MV-4-11 (cell line): ENCODE measurements around the gene AUTS2.

ENCODE experiments used
- DNase-seq: peaks from one replicate; lab custom pipeline; 2025; lab: John Stamatoyannopoulos, UW

AUTS2 gene

DNA sequence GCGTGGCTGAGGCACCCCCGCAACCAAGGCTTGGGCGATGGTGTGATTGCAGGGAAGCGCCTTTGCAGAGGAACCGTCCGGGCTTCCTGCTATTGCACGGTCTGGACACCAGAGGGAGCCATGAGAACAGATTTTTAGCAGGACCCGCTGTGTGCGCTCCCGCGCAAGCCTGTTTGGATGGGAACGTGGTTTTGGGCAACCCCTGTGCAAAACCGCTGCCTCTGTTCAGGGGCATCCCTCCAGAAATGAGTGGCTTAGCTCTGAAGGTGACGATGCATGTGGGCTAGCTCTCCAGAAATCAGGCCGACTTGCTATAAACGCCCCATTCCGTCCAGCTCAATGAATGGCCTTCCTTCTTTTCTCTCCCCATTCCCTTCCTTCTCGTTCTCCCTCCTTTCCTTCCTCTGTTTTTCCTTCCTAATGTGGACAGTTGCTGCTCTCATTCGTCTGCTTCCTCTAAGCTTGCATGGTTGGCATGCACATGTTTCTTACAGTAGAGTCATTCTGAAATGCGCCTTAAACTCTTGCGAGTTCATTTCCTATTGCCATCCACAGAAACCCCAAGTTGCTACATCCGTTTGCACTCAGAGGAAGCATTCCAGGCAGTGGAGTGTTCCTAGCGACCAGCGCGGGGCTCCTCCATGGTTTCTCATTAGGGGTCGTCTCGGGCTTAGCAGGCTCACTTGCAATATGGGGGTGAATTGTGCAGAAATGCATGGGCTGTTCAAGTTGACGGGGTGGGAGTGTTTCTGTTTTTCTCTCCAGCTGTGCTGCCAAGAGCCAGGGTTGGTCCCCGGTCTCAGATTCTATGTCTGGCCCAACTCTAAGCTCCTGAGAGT lies 1231.2 kb downstream of the AUTS2 start:
- DNase-seq = peak; percentile 56

DNA sequence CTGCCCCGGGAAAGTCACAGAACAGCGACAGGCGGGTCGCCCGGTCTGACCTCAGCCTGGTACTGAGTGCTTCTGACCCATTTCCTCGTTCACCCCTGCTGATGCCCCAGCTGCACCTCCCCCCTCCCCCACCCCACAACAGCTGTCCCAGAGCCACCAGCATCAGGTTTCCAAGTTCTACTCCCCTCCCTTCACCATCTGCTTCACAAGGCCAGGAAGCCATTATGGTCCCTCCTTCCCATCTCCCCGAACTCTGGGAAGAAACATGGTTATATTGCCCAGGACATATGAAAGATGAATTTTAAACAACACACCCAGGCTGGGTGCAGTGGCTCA lies 1231.8 kb downstream of the AUTS2 start:
- no peak for DNase-seq

DNA sequence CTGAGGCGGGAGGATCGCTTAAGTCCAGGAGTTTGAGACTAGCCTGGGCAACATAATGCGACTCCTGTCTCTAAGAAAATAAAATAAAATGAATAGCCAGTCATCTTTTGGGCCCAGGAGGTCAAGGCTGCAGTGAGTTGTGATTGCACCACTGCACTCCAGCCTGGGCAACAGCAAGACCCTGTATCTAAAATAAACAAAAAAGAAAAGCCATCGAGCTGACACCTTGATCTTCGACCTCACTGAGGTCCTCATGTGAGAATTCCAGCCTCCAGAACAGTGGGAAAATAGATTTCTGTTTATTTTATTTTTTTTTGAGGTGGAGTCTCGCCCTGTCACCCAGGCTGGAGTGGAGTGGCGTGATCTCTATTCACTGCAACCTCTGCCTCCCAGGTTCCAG lies 1232.2 kb downstream of the AUTS2 start:
- DNase-seq = no peak

- DNase-seq = no peak
Observed at GRCh38 chr7:70833726-70834125, 1235.5 kb downstream of the AUTS2 start.

- no peak for DNase-seq
Observed at GRCh38 chr7:70834424-70834823, 1236.1 kb downstream of the AUTS2 start.

DNA sequence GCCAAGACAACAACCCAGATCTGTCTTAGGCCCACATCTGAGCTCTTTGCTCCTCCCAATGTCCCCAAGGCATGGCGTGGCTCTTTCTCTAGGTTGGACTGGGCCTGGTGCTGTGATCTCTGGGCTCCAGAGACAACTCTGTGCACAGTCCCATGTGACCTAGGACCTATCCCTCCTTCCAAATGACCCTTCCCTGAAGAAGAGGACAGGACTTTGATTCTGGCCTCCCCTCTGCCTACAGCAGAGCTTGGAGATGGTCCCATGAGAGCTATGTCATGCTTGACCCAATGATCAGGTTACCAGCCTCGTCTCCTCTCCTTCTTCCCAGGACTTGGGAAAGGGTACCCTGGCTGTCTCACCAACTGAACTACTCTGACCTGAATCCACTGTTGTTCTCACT lies 1237.4 kb downstream of the AUTS2 start:
- no peak for DNase-seq

DNA sequence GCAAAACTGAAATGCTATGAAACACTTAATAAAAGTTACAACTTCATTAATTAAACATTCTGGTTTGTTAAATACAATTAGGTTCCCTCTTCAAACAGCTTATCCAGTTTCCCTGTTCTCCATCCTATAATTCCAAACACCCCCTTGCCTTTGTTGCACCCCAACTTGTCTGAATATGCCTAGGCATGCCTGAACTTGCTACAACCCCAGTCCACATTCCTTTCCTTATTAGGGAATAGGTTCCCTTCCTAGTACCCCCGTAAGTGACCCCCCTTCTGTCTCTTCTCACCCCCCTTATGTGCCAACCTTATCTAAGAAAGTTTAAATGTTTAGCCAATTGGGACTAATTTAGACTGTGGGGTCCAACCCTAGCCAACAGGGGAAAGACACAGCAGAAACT lies 1238.0 kb downstream of the AUTS2 start:
- DNase-seq = no peak

GRCh38 chr7:70836946-70837345 lies 1238.7 kb downstream of the AUTS2 start:
- no peak for DNase-seq

GRCh38 chr7:70837589-70837988 lies 1239.3 kb downstream of the AUTS2 start:
- no peak for DNase-seq

DNA sequence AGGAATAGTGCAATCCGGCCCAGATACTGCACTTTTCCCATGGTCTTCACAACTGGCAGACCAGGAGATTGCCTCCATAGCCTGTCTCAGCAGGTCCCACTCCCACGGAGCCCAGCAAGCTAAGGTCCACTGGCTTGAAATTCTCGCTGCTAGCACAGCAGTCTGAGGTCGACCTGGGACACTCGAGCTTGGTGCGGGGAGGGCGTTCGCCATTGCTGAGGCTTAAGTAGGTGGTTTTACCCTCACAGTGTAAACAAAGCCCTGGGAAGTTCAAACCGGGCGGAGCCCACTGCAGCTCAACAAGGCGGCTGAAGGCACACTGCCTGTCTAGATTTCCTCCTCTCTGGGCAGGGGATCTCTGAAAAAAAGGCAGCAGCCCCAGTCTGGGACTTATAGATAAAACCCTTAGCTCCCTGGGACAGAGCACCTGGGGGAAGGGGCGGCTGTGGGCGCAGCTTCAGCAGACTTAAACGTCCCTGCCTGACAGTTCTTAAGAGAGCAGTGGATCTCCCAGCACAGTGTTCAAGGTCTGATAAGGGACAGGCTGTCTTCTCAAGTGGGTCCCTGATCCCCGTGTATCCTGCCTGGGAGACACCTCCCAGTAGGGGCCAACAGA lies 1240.1 kb downstream of the AUTS2 start:
- DNase-seq = no peak
